Measurements from ENCODE around the gene WDR81. TPM values are rescaled to one million over a fixed set of nuclear protein-coding genes. Genes with fewer than 3 reads are reported as not detected.
"Not testable (repeated sequence)": the region's sequence is repeated elsewhere in the genome, so short reads cannot be mapped to it uniquely, and the experiment has no call there.

WDR81 gene
- total and polyA plus RNA-seq, 3 donors from 2014 or later = 16.9 to 71.4 (median 58.4) TPM

DNA sequence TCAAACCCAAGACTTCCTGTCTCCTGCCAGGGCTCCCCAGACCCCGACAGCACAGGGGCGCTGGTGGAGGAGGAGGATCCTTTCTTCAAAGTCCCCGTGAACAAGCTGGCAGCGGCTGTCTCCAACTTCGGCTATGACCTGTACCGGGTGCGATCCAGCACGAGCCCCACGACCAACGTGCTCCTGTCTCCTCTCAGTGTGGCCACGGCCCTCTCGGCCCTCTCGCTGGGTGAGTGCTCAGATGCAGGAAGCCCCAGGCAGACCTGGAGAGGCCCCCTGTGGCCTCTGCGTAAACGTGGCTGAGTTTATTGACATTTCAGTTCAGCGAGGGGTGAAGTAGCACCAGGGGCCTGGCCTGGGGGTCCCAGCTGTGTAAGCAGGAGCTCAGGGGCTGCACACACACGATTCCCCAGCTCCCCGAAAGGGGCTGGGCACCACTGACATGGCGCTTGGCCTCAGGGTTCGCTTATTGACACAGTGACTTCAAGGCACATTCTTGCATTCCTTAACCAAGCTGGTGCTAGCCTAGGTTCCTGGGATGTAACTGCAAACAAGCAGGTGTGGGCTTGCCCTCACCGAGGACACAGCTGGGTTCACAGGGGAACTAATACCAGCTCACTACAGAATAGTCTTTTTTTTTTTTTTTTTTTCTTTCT, 45.4 kb downstream of the WDR81 start:
- Histone ChIP-seq H3K4me3 (no peak overlapping the region), H3K27ac (no peak overlapping the region), H3K4me1 (peaks cover 46% of the 10 kb centered on the region), H3K36me3 (ENCODE audit: low read depth, missing control alignments) (no peaks in the 10 kb centered on the region), H3K9me3 (no peaks in the 10 kb centered on the region), H3K27me3 (no peaks in the 10 kb centered on the region)
- no peak for DNase-seq
- no peak for TF ChIP-seq POLR2A (IDR thresholded peaks at IDR 0.05)
- TF ChIP-seq, protein P1, sequence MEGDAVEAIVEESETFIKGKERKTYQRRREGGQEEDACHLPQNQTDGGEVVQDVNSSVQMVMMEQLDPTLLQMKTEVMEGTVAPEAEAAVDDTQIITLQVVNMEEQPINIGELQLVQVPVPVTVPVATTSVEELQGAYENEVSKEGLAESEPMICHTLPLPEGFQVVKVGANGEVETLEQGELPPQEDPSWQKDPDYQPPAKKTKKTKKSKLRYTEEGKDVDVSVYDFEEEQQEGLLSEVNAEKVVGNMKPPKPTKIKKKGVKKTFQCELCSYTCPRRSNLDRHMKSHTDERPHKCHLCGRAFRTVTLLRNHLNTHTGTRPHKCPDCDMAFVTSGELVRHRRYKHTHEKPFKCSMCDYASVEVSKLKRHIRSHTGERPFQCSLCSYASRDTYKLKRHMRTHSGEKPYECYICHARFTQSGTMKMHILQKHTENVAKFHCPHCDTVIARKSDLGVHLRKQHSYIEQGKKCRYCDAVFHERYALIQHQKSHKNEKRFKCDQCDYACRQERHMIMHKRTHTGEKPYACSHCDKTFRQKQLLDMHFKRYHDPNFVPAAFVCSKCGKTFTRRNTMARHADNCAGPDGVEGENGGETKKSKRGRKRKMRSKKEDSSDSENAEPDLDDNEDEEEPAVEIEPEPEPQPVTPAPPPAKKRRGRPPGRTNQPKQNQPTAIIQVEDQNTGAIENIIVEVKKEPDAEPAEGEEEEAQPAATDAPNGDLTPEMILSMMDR (IDR thresholded peaks at IDR 0.05) = no peak
- 69 to 79% methylated on average over 12 to 21 of the region's 21 CpGs for WGBS, 2 donors
- intact Hi-C loops (cut with DNase I; ENCODE audit: low total_unique reads) = loop anchor here (5.0 kb wide), 1 partner anchor 38 kb away; no protein-coding TSS in a partner anchor

DNA sequence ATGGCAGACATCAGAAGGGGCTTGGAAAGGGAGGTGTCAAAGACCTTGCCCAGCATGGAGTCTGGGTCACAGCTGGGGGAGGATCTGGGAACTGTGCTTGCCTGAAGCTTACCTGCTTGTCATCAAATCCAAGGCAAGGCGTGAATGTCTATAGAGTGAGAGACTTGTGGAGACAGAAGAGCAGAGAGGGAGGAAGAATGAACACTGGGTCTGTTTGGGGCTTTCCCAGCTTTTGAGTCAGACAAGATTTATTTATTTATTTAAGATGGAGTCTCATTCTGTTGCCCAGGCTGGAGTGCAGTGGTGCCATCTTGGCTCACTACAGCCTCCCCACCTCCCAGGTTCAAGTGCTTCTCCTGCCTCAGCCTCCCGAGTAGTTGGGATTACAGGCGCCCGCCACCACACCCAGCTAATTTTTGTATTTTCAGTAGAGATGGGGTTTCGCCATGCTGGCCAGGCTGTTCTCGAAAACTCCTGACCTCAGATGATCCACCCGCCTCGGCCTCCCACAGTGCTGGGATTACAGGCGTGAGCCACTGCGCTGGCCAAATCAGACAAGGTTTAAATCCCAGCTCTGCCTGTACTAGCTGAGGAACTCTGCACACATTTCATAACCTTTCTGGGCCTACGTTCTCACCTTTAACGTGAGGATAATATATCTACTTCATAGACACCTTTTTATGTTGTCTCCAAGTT, 48.6 kb downstream of the WDR81 start:
- H3K27me3 ChIP-seq; intact Hi-C loops (cut with DNase I; ENCODE audit: low total_unique reads); H3K9me3 ChIP-seq; H3K36me3 ChIP-seq (ENCODE audit: low read depth, missing control alignments); H3K4me3 ChIP-seq: not testable (repeated sequence)
- H3K27ac ChIP-seq = peak overlapping the region; percentile 70 to 81
- DNase-seq = peak; percentile 79
- H3K4me1 ChIP-seq = peaks cover 26% of the 10 kb centered on the region
- 29 to 57% methylated on average over 12 of the region's 12 CpGs for WGBS, 2 donors

GRCh38 chr17:1773696-1774181, 49.2 kb downstream of the WDR81 start:
- H3K27ac ChIP-seq = peak overlapping the region; percentile 70 to 81
- H3K9me3 ChIP-seq = no peaks in the 10 kb centered on the region
- intact Hi-C loops (cut with DNase I; ENCODE audit: low total_unique reads) = no loop called here
- peaks cover 27% of the 10 kb centered on the region for H3K4me1 ChIP-seq
- H3K36me3 ChIP-seq (ENCODE audit: low read depth, missing control alignments) = no peaks in the 10 kb centered on the region
- 35 to 48% methylated on average over 7 of the region's 7 CpGs for WGBS, 2 donors
- H3K4me3 ChIP-seq = no peak overlapping the region
- peak; percentile 88 for DNase-seq
- TF ChIP-seq, protein P1 (IDR thresholded peaks at IDR 0.05) = no peak
- TF ChIP-seq POLR2A (IDR thresholded peaks at IDR 0.05) = no peak
- H3K27me3 ChIP-seq = no peaks in the 10 kb centered on the region

GRCh38 chr17:1774390-1775176, 50.1 kb downstream of the WDR81 start:
- H3K36me3 ChIP-seq (ENCODE audit: low read depth, missing control alignments) = no peaks in the 10 kb centered on the region
- 78 to 85% methylated on average over 21 of the region's 21 CpGs for WGBS, 2 donors
- no peak for TF ChIP-seq POLR2A (IDR thresholded peaks at IDR 0.05)
- TF ChIP-seq, protein P1 (IDR thresholded peaks at IDR 0.05) = no peak
- H3K27me3 ChIP-seq = no peaks in the 10 kb centered on the region
- peaks cover 35% of the 10 kb centered on the region for H3K4me1 ChIP-seq
- no peak for DNase-seq
- H3K27ac ChIP-seq = peak overlapping the region; percentile 70 to 81
- intact Hi-C loops (cut with DNase I; ENCODE audit: low total_unique reads) = no loop called here
- H3K4me3 ChIP-seq = no peak overlapping the region
- H3K9me3 ChIP-seq = no peaks in the 10 kb centered on the region

DNA sequence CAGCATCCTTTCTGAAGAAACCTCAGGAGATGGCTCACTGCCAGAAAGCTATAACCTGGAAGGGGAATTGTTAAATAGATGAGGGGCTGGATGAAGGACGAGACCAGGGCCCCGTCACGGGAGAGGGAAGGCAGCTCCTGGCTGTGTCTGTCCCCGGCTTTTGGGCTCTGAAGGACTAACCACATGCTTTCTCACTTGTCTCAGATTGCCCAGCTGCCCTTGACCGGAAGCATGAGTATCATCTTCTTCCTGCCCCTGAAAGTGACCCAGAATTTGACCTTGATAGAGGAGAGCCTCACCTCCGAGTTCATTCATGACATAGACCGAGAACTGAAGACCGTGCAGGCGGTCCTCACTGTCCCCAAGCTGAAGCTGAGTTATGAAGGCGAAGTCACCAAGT, 51.8 kb downstream of the WDR81 start:
- H3K36me3 ChIP-seq (ENCODE audit: low read depth, missing control alignments) = no peaks in the 10 kb centered on the region
- H3K27ac ChIP-seq = peak overlapping the region; percentile 70 to 81
- H3K27me3 ChIP-seq = no peaks in the 10 kb centered on the region
- H3K9me3 ChIP-seq = no peaks in the 10 kb centered on the region
- DNase-seq = no peak
- no peak for TF ChIP-seq POLR2A (IDR thresholded peaks at IDR 0.05)
- TF ChIP-seq, protein P1 (IDR thresholded peaks at IDR 0.05) = no peak
- H3K4me1 ChIP-seq = peaks cover 53% of the 10 kb centered on the region
- WGBS, 2 donors = 88 to 92% methylated on average over 10 of the region's 10 CpGs
- H3K4me3 ChIP-seq = no peak overlapping the region
- intact Hi-C loops (cut with DNase I; ENCODE audit: low total_unique reads) = no loop called here

Data from testis (tissue), 3 donors.